HepG2 (cell line): ENCODE measurements around the gene PHRF1. TPM values are rescaled to one million over a fixed set of nuclear protein-coding genes. Genes with fewer than 3 reads are reported as not detected.

Source experiments
- ATAC-seq: fragments of 200-7000 bp; cut with Tn5 transposase; 3 replicates; pipeline ENCODE4 v1.9.1; 2020; ENCODE audit warnings: mild to moderate bottlenecking, moderate library complexity
- BruUV-seq: library from RNA; stranded (reverse); fragments of 400-500 nt; replicated peaks from 2 replicates; lab custom pipeline; 2021; lab: Mats Ljungman, UMichigan
- CTCF ChIA-PET: fragments of 300-600 bp; formaldehyde crosslinking; extraction: SDS; loops from one replicate; lab custom pipeline; 2021; ENCODE audit warnings: low total read pairs, inconsistent platforms, low intra/inter-chr PET ratio; lab: Yijun Ruan, JAX
- POLR2A ChIA-PET: fragments of 350-600 bp; sonication (Branson Sonifier 250); formaldehyde crosslinking; loops from one replicate; lab custom pipeline; 2020; ENCODE audit warnings: antibody characterized with exemption, inconsistent platforms; lab: Yijun Ruan, JAX
- DNase-seq: peaks from one replicate; pipeline ENCODE4 v3.0.0-alpha.2; 2015; ENCODE audit warnings: low spot score
- FAIRE-seq: peaks from 3 replicates; lab custom pipeline; 2011; peaks lifted over from hg19 to GRCh38; lab: Jason Lieb, UNC
- H2AFZ ChIP-seq: one replicate; pipeline ENCODE4 v1.6.1; 2011; ENCODE audit warnings: low read length, inconsistent platforms
- H3K27ac ChIP-seq: fragments of 300-600 bp; 3 replicates; pipeline ENCODE4 v1.8.0; 2011; ENCODE audit warnings: mixed run types, mild to moderate bottlenecking, mixed read lengths, low read length, inconsistent platforms; ENCODE audit not compliant: insufficient read depth; ENCODE audit errors: extremely low read length
- H3K27me3 ChIP-seq, 2 experiments: fragments of 200-600 bp in 1 of 2; 2 replicates in 1 of 2; 3 replicates in 1 of 2; pipeline versions ENCODE4 v1.6.0 to v1.8.0; 2011; ENCODE audit warnings: low read length in 2 of 2, mild to moderate bottlenecking in 2 of 2, moderate library complexity in 2 of 2, inconsistent platforms in 1 of 2; ENCODE audit not compliant: insufficient read depth in 2 of 2, control insufficient read depth in 1 of 2
- H3K36me3 ChIP-seq, 2 experiments: fragments of 200-600 bp in 1 of 2; replicated peaks in 1 of 2; 2 replicates in 1 of 2; 3 replicates in 1 of 2; pipeline versions ENCODE4 v1.5.1 to v1.8.0; 2011; ENCODE audit warnings: low read length in 2 of 2, inconsistent platforms in 1 of 2; ENCODE audit not compliant: insufficient read depth in 2 of 2, control insufficient read depth in 1 of 2
- H3K4me1 ChIP-seq: 2 replicates; pipeline ENCODE4 v1.5.1; 2012; ENCODE audit warnings: low read length, inconsistent platforms; ENCODE audit not compliant: insufficient read depth
- H3K4me2 ChIP-seq: 2 replicates; pipeline ENCODE4 v1.6.0; 2011; ENCODE audit warnings: low read depth, low read length, inconsistent platforms
- H3K4me3 ChIP-seq, 3 experiments: fragments of 200-600 bp in 1 of 3; sonication (generic), shearing (Covaris generic) in 1 of 3; replicated peaks in 1 of 3; 2 replicates each; pipeline ENCODE4 v1.5.1; 2011 to 2016; ENCODE audit warnings: low read length in 3 of 3, inconsistent platforms in 2 of 3, low read depth in 2 of 3, mild to moderate bottlenecking in 2 of 3, control low read depth in 1 of 3, mixed read lengths in 1 of 3; ENCODE audit not compliant: insufficient read depth in 1 of 3
- H3K79me2 ChIP-seq: one replicate; pipeline ENCODE4 v1.6.1; 2011; ENCODE audit warnings: low read length, inconsistent platforms; ENCODE audit not compliant: insufficient read depth
- H3K9ac ChIP-seq: 2 replicates; pipeline ENCODE4 v1.6.0; 2011; ENCODE audit warnings: mild to moderate bottlenecking, low read depth, low read length, inconsistent platforms; ENCODE audit not compliant: insufficient read depth
- H3K9me3 ChIP-seq: 2 replicates; pipeline ENCODE4 v1.5.1; 2012; ENCODE audit warnings: mild to moderate bottlenecking, low read length
- H4K20me1 ChIP-seq: 2 replicates; pipeline ENCODE4 v1.6.0; 2011; ENCODE audit warnings: inconsistent platforms, mild to moderate bottlenecking, low read length, moderate library complexity; ENCODE audit not compliant: insufficient read depth
- CREB1 ChIP-seq, 2 experiments: fragments of 450-650 bp in 1 of 2; IDR thresholded peaks; 2 replicates each; pipeline ENCODE4 v1.6.1; 2016 to 2017; ENCODE audit warnings: control low read depth in 1 of 2, mild to moderate bottlenecking in 1 of 2, missing compliant biosample characterization in 1 of 2, missing genetic modification characterization in 1 of 2
- GABPA ChIP-seq, 2 experiments: IDR thresholded peaks; 2 replicates each; pipeline ENCODE4 v1.6.1; 2011 to 2016; ENCODE audit warnings: low read depth in 2 of 2, low read length in 1 of 2, missing biosample characterization in 1 of 2, missing genetic modification characterization in 1 of 2
- GABPB1 ChIP-seq: IDR thresholded peaks from 2 replicates; pipeline ENCODE4 v1.6.1; 2016; ENCODE audit warnings: mild to moderate bottlenecking, missing genetic modification reagents, moderate library complexity, missing compliant biosample characterization
- HDAC1 ChIP-seq: sonication (generic); formaldehyde crosslinking; IDR thresholded peaks from 2 replicates; pipeline ENCODE4 v1.5.1; 2020; ENCODE audit warnings: mild to moderate bottlenecking, missing genetic modification reagents
- ISL2 ChIP-seq: sonication (generic); formaldehyde crosslinking; IDR thresholded peaks from 2 replicates; pipeline ENCODE4 v1.5.0; 2020; ENCODE audit warnings: missing genetic modification reagents
- KLF6 ChIP-seq: IDR thresholded peaks from 2 replicates; pipeline ENCODE4 v1.8.0; 2016; ENCODE audit warnings: missing biosample characterization, missing genetic modification reagents
- MED1 ChIP-seq: sonication (generic); formaldehyde crosslinking; IDR thresholded peaks from 2 replicates; pipeline ENCODE4 v1.4.0; 2020; ENCODE audit warnings: missing genetic modification reagents
- NCOA1 ChIP-seq: sonication (generic); formaldehyde crosslinking; IDR thresholded peaks from 2 replicates; pipeline ENCODE4 v1.9.0; 2021; ENCODE audit warnings: missing genetic modification reagents
- NPAS2 ChIP-seq: sonication (generic); formaldehyde crosslinking; IDR thresholded peaks from 2 replicates; pipeline ENCODE4 v1.8.0; 2022; ENCODE audit warnings: mild to moderate bottlenecking, missing genetic modification reagents, borderline replicate concordance
- ZEB1 ChIP-seq: IDR thresholded peaks from 2 replicates; pipeline ENCODE4 v1.6.1; 2012; ENCODE audit warnings: mild to moderate bottlenecking, low read depth, inconsistent platforms; ENCODE audit not compliant: insufficient replicate concordance
- ZNF34 ChIP-seq: sonication (generic); formaldehyde crosslinking; IDR thresholded peaks from 2 replicates; pipeline ENCODE4 v1.4.0; 2020; ENCODE audit warnings: mild to moderate bottlenecking, missing genetic modification reagents, borderline replicate concordance
- ZNF766 ChIP-seq: sonication (generic); formaldehyde crosslinking; IDR thresholded peaks from 2 replicates; pipeline ENCODE4 v1.5.0; 2020; ENCODE audit warnings: missing genetic modification reagents, borderline replicate concordance
- ZNF792 ChIP-seq: IDR thresholded peaks from 2 replicates; pipeline ENCODE4 v1.6.1; 2016
- WGBS: methylation state at CpG from one replicate; pipeline ENCODE4 v1.1.6; 2017; ENCODE audit warnings: low lambda C conversion rate; 5-methylcytosine and 5-hydroxymethylcytosine counted together
- in situ Hi-C: cut with HindIII; loops from 2 replicates; pipeline ENCODE4 v1.10.0; 2017; ENCODE audit warnings: low pct_unique_long_range_greater_than_20kb; ENCODE audit not compliant: extremely low pct_ligation_motif_present
- intact Hi-C: fragments of 100-400 bp; cut with micrococcal nuclease; formaldehyde crosslinking; loops from one replicate; pipeline ENCODE4 v1.10.0; 2022; ENCODE audit not compliant: unreplicated experiment
- polyA plus RNA-seq, 8 experiments: library from polyadenylated mRNA; depleted of rRNA in 3 of 8; stranded (reverse) in 7 of 8; unstranded in 1 of 8; fragments of >200 nt; fragmentation: Illumina TruSeq in 4 of 8; extraction: Trizol in 4 of 8; gene quantifications; 2 replicates each; pipeline versions ENCODE4 v1.2.1 to v1.2.3, GENCODE V29; 2011 to 2016; ENCODE audit warnings: low read depth in 4 of 8, missing spikeins in 1 of 8, mixed read lengths in 1 of 8; ENCODE audit not compliant: insufficient read depth in 1 of 8
- total RNA-seq, 5 experiments: library from RNA; depleted of rRNA; stranded (reverse); fragments of >200 nt; fragmentation: Illumina TruSeq; extraction: Trizol; gene quantifications; 2 replicates each; pipeline ENCODE4 v1.2.3, GENCODE V29; 2016; ENCODE audit warnings: low read depth in 1 of 5
- TF ChIP-seq, protein P1 (sequence below): sonication (generic); formaldehyde crosslinking; IDR thresholded peaks from 2 replicates; pipeline ENCODE4 v1.4.0; 2020; ENCODE audit warnings: missing genetic modification reagents
- TF ChIP-seq, protein P2 (sequence below): sonication (generic); formaldehyde crosslinking; IDR thresholded peaks from 2 replicates; pipeline ENCODE4 v1.5.0; 2020; ENCODE audit warnings: missing genetic modification reagents
- TF ChIP-seq, protein P3 (sequence below): sonication (generic); formaldehyde crosslinking; IDR thresholded peaks from 2 replicates; pipeline ENCODE4 v1.4.0; 2020; ENCODE audit warnings: missing genetic modification reagents, low read depth, mild to moderate bottlenecking, borderline replicate concordance
- TF ChIP-seq, protein P4 (sequence below): IDR thresholded peaks from 2 replicates; pipeline ENCODE4 v1.6.1; 2016; ENCODE audit warnings: missing genetic modification reagents, missing compliant biosample characterization
- TF ChIP-seq, protein P5 (sequence below): sonication (generic); formaldehyde crosslinking; IDR thresholded peaks from 2 replicates; pipeline ENCODE4 v1.5.0; 2020; ENCODE audit warnings: mild to moderate bottlenecking, missing genetic modification reagents

Gene PHRF1
- total and polyA plus RNA-seq, 2 of the 13 experiments (the other 11 are each of a cell fraction or from before 2014, with no cell fraction given), result 8.2 to 16.7 TPM

DNA sequence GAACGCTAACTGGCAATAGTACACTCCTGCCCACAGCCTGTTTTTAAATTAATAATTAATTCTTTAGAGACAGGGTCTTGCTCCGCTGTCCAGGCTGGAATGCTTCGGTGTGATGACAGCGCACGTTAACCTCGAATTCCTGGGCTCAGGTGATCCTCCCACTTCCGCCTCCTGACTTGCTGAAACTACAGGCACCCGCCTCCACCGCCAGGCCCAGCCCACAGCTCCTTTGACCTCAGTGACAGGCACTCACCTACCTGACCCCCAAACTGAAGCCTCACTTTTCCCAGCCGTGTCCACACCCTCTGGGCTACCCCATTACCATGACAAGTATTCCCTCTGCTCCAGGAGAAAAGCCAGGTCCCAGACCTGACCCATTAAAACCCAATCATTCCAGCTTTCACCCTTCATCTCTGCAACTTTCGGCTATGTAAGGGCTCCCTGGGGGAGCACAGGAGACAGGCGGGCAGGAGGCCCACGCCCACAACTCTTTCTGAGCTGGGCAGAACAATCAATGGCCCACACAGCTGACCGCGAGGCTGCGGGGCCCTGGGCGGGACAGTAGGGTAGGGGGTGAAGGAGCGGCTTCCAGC, 16.5 kb upstream of the PHRF1 start:
- no peaks in the 10 kb centered on the region for H3K27me3 ChIP-seq
- H3K9ac ChIP-seq, result peak overlapping the region; percentile 77
- H4K20me1 ChIP-seq, result 0 out of 2 replicates have a peak, but pooled peaks cover 3% of the 10 kb centered on the region
- no peak overlapping the region for H2AFZ ChIP-seq
- H3K4me3 ChIP-seq, result peak overlapping the region; percentile 75 to 92 (median 85)
- peak overlapping the region; percentile 95 for H3K4me2 ChIP-seq
- intact Hi-C loops, result loop anchor here (10.0 kb wide), 1 partner anchor 55 kb away; the partner anchor contains the start of gene IRF7
- in situ Hi-C loops, result loop anchor here (5.0 to 10.0 kb wide), 2 partner anchors 37 to 65 kb away; partner anchors contain the start of genes CDHR5 and SCT
- H3K79me2 ChIP-seq, result peaks cover 8% of the 10 kb centered on the region
- CTCF ChIA-PET, result no interaction called here
- H3K4me1 ChIP-seq, result peaks cover 68% of the 10 kb centered on the region
- ATAC-seq, result peak; percentile 37
- peaks cover 0 to 2% of the 10 kb centered on the region in 2 experiments; a peak in 3 of 5 replicates for H3K36me3 ChIP-seq
- H3K27ac ChIP-seq, result peak overlapping the region; percentile 93
- WGBS, result 0% methylated on average over 6 of the region's 18 CpGs
- BruUV-seq, result no TSS peak
- POLR2A ChIA-PET, result interaction anchor here (0.8 to 2.1 kb wide), 17 partner anchors 9 to 353 kb away, joined by 3 to 27 read pairs (median 5); partner anchors contain the start of genes BET1L, DEAF1, HRAS and PHRF1
- H3K9me3 ChIP-seq, result no peaks in the 10 kb centered on the region
- peak; percentile 62 for FAIRE-seq
- peak; percentile 81 for DNase-seq
- TF ChIP-seq, protein P1, sequence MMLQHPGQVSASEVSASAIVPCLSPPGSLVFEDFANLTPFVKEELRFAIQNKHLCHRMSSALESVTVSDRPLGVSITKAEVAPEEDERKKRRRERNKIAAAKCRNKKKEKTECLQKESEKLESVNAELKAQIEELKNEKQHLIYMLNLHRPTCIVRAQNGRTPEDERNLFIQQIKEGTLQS (CRISPR knock-in tag), result 0 out of 2 replicates have a peak, but pooled peaks have one; percentile 17
- TF ChIP-seq ZNF792 (CRISPR knock-in tag) (0 out of 2 replicates have a peak, but pooled peaks have one; percentile 16), ZNF766 (no peak), NPAS2 (CRISPR knock-in tag) (no peak), ZEB1 (peak; percentile 98), ZNF34 (CRISPR knock-in tag) (no peak), GABPB1 (CRISPR knock-in tag) (peak; percentile 17; the same call in 1 of the 2 replicates), HDAC1 (CRISPR knock-in tag) (peak; percentile 68), CREB1 (IDR thresholded peaks at IDR 0.05) (0 out of 2 replicates have a peak, but pooled peaks have one; percentile 16), CREB1 (CRISPR knock-in tag; IDR thresholded peaks at IDR 0.05) (no peak), ISL2 (CRISPR knock-in tag) (peak; percentile 42; the same call in 1 of the 2 replicates), GABPA (IDR thresholded peaks at IDR 0.05; ENCODE audit: low read depth, low read length) (no peak), GABPA (CRISPR knock-in tag; IDR thresholded peaks at IDR 0.05; ENCODE audit: low read depth) (peak; percentile 76), KLF6 (CRISPR knock-in tag) (no peak), MED1 (CRISPR knock-in tag) (peak; percentile 42; the same call in 1 of the 2 replicates), NCOA1 (CRISPR knock-in tag) (peak; percentile 59; the same call in 1 of the 2 replicates)
- TF ChIP-seq, protein P2, sequence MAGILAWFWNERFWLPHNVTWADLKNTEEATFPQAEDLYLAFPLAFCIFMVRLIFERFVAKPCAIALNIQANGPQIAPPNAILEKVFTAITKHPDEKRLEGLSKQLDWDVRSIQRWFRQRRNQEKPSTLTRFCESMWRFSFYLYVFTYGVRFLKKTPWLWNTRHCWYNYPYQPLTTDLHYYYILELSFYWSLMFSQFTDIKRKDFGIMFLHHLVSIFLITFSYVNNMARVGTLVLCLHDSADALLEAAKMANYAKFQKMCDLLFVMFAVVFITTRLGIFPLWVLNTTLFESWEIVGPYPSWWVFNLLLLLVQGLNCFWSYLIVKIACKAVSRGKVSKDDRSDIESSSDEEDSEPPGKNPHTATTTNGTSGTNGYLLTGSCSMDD (CRISPR knock-in tag), result no peak
- TF ChIP-seq, protein P3, sequence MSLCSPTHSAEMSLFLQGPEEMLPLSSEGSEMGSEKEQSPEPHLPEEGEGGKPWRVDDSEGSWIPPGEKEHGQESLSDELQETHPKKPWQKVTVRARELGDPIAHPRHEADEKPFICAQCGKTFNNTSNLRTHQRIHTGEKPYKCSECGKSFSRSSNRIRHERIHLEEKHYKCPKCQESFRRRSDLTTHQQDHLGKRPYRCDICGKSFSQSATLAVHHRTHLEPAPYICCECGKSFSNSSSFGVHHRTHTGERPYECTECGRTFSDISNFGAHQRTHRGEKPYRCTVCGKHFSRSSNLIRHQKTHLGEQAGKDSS (CRISPR knock-in tag), result 0 out of 2 replicates have a peak, but pooled peaks have one; percentile 12
- TF ChIP-seq, protein P4, sequence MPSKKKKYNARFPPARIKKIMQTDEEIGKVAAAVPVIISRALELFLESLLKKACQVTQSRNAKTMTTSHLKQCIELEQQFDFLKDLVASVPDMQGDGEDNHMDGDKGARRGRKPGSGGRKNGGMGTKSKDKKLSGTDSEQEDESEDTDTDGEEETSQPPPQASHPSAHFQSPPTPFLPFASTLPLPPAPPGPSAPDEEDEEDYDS (CRISPR knock-in tag), result 0 out of 2 replicates have a peak, but pooled peaks have one; percentile 29
- TF ChIP-seq, protein P5, sequence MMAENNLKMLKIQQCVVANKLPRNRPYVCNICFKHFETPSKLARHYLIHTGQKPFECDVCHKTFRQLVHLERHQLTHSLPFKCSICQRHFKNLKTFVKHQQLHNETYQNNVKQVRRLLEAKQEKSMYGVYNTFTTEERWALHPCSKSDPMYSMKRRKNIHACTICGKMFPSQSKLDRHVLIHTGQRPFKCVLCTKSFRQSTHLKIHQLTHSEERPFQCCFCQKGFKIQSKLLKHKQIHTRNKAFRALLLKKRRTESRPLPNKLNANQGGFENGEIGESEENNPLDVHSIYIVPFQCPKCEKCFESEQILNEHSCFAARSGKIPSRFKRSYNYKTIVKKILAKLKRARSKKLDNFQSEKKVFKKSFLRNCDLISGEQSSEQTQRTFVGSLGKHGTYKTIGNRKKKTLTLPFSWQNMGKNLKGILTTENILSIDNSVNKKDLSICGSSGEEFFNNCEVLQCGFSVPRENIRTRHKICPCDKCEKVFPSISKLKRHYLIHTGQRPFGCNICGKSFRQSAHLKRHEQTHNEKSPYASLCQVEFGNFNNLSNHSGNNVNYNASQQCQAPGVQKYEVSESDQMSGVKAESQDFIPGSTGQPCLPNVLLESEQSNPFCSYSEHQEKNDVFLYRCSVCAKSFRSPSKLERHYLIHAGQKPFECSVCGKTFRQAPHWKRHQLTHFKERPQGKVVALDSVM (CRISPR knock-in tag), result no peak
